ENCODE measurements around the gene SH2B3. TPM values are rescaled to one million over a fixed set of nuclear protein-coding genes. Genes with fewer than 3 reads are reported as not detected.

Gene SH2B3
- total RNA-seq, 2 experiments from 2014 or later = 25.8 to 51.3 TPM

- H3K27ac ChIP-seq (ENCODE audit: low read depth, low read length, poor library complexity, severe bottlenecking) = no peak overlapping the region
- H2AFZ ChIP-seq (ENCODE audit: low read length) = no peak overlapping the region
- POLR2A ChIA-PET = interaction anchor here (0.7 kb wide), 1 partner anchor 18 kb away, joined by 4 read pairs; no protein-coding TSS in a partner anchor
- H3K4me2 ChIP-seq (ENCODE audit: low read length) = no peak overlapping the region
- TF ChIP-seq EZH2phosphoT487 (IDR thresholded peaks at IDR 0.05; ENCODE audit: borderline replicate concordance, low read depth, low read length) (no peak), CTCF (conservative IDR thresholded peaks at IDR 0.05; ENCODE audit: low read length) (no peak)
- H4K20me1 ChIP-seq (ENCODE audit: insufficient read depth, low read length) = no peaks in the 10 kb centered on the region
- no peaks in the 10 kb centered on the region for H3K9me2 ChIP-seq (ENCODE audit: insufficient read depth, low read length)
- no peak overlapping the region for H3K4me3 ChIP-seq (ENCODE audit: low read depth, low read length, poor library complexity, severe bottlenecking)
- BruUV-seq (replicated peaks) = no TSS peak
- H3K36me3 ChIP-seq (ENCODE audit: insufficient read depth, low read length) = peaks cover 85% of the 10 kb centered on the region
- CTCF ChIA-PET (ENCODE audit: unreplicated experiment) = no interaction called here
- intact Hi-C loops (cut with micrococcal nuclease; ENCODE audit: unreplicated experiment) = no loop called here
- no peaks in the 10 kb centered on the region for H3K79me2 ChIP-seq (ENCODE audit: insufficient read depth, low read depth, low read length)
- no peak for DNase-seq (ENCODE audit: low spot score)
- 0 out of 2 replicates have a peak, but pooled peaks cover 9% of the 10 kb centered on the region for H3K9me3 ChIP-seq (ENCODE audit: low read length)
- H3K4me1 ChIP-seq (ENCODE audit: insufficient read depth, low read length, poor library complexity, severe bottlenecking) = peaks cover 10% of the 10 kb centered on the region
Measured at GRCh38 chr12:111467857-111468241, 62.1 kb downstream of the SH2B3 start.

DNA sequence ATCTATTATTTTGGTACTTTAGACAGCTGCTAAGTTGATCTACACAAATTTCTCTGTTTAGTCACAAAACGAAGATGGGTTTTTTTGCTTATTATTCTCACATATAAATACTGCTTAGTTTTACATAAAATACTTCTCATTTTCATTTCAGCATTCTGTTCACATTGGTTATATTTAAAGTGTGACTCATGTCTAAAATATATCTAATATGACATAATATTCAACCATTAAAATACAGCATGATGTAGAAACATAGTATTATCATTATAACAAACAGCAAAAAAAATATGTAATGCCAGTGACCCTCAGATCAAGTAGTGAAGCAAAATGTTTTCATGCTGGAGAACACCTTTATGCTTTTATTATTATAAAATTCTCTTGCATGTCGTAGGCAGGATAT is 63.7 kb downstream of the SH2B3 start:
- ChIA-PET POLR2A (no interaction called here), CTCF (ENCODE audit: unreplicated experiment) (no interaction called here)
- no peaks in the 10 kb centered on the region for H3K9me2 ChIP-seq (ENCODE audit: insufficient read depth, low read length)
- H3K9me3 ChIP-seq (ENCODE audit: low read length) = 0 out of 2 replicates have a peak, but pooled peaks cover 9% of the 10 kb centered on the region
- H3K36me3 ChIP-seq (ENCODE audit: insufficient read depth, low read length) = peaks cover 84% of the 10 kb centered on the region
- intact Hi-C loops (cut with micrococcal nuclease; ENCODE audit: unreplicated experiment) = no loop called here
- DNase-seq (ENCODE audit: low spot score) = no peak
- TF ChIP-seq CTCF (conservative IDR thresholded peaks at IDR 0.05; ENCODE audit: low read length) = no peak
- TF ChIP-seq EZH2phosphoT487 (IDR thresholded peaks at IDR 0.05; ENCODE audit: borderline replicate concordance, low read depth, low read length) = no peak
- H3K4me2 ChIP-seq (ENCODE audit: low read length) = no peak overlapping the region
- BruUV-seq (replicated peaks) = no TSS peak
- H4K20me1 ChIP-seq (ENCODE audit: insufficient read depth, low read length) = no peaks in the 10 kb centered on the region
- H3K27ac ChIP-seq (ENCODE audit: low read depth, low read length, poor library complexity, severe bottlenecking) = no peak overlapping the region
- no peak overlapping the region for H2AFZ ChIP-seq (ENCODE audit: low read length)
- H3K4me3 ChIP-seq (ENCODE audit: low read depth, low read length, poor library complexity, severe bottlenecking) = no peak overlapping the region
- H3K79me2 ChIP-seq (ENCODE audit: insufficient read depth, low read depth, low read length) = no peaks in the 10 kb centered on the region
- H3K4me1 ChIP-seq (ENCODE audit: insufficient read depth, low read length, poor library complexity, severe bottlenecking) = no peaks in the 10 kb centered on the region

- H3K36me3 ChIP-seq (ENCODE audit: insufficient read depth, low read length) = peaks cover 82% of the 10 kb centered on the region
- intact Hi-C loops (cut with micrococcal nuclease; ENCODE audit: unreplicated experiment) = no loop called here
- H3K4me1 ChIP-seq (ENCODE audit: insufficient read depth, low read length, poor library complexity, severe bottlenecking) = no peaks in the 10 kb centered on the region
- H3K9me3 ChIP-seq (ENCODE audit: low read length) = no peaks in the 10 kb centered on the region
- H4K20me1 ChIP-seq (ENCODE audit: insufficient read depth, low read length) = no peaks in the 10 kb centered on the region
- H3K27ac ChIP-seq (ENCODE audit: low read depth, low read length, poor library complexity, severe bottlenecking) = no peak overlapping the region
- ChIA-PET POLR2A (interaction anchor here (0.7 to 1.2 kb wide), 3 partner anchors 13 to 133 kb away, joined by 3 to 5 read pairs (median 3); no protein-coding TSS in a partner anchor), CTCF (ENCODE audit: unreplicated experiment) (no interaction called here)
- H2AFZ ChIP-seq (ENCODE audit: low read length) = no peak overlapping the region
- H3K79me2 ChIP-seq (ENCODE audit: insufficient read depth, low read depth, low read length) = no peaks in the 10 kb centered on the region
- DNase-seq (ENCODE audit: low spot score) = no peak
- H3K9me2 ChIP-seq (ENCODE audit: insufficient read depth, low read length) = no peaks in the 10 kb centered on the region
- no peak overlapping the region for H3K4me2 ChIP-seq (ENCODE audit: low read length)
- BruUV-seq (replicated peaks) = no TSS peak
- TF ChIP-seq EZH2phosphoT487 (IDR thresholded peaks at IDR 0.05; ENCODE audit: borderline replicate concordance, low read depth, low read length) = no peak
- TF ChIP-seq CTCF (conservative IDR thresholded peaks at IDR 0.05; ENCODE audit: low read length) = no peak
- H3K4me3 ChIP-seq (ENCODE audit: low read depth, low read length, poor library complexity, severe bottlenecking) = no peak overlapping the region
Measured at GRCh38 chr12:111471236-111471635, 65.5 kb downstream of the SH2B3 start.
